Measurements from ENCODE around the gene GALNT16. TPM values are rescaled to one million over a fixed set of nuclear protein-coding genes. Genes with fewer than 3 reads are reported as not detected.

Gene GALNT16
- total RNA-seq, 4 donors from 2014 or later, result 5.8 to 18.4 (median 10.5) TPM

GRCh38 chr14:69262516-69262915 is 2.6 kb downstream of the GALNT16 start:
- WGBS, result 86% methylated on average over 3 of the region's 3 CpGs
- H3K9me3 ChIP-seq, result no peaks in the 10 kb centered on the region
- TF ChIP-seq EP300 (IDR thresholded peaks at IDR 0.05), result no peak
- TF ChIP-seq POLR2A (IDR thresholded peaks at IDR 0.05; ENCODE audit: low read depth), result no peak
- TF ChIP-seq CTCF (IDR thresholded peaks at IDR 0.05), result no peak
- no peak for TF ChIP-seq POLR2AphosphoS5 (IDR thresholded peaks at IDR 0.05)
- peaks cover 42 to 50% (median 44%) of the 10 kb centered on the region in 4 donors for H3K4me1 ChIP-seq
- H3K4me3 ChIP-seq, result no peak overlapping the region
- H3K27me3 ChIP-seq, result peaks cover 0 to 50% (median 0%) of the 10 kb centered on the region in 4 donors
- no peak for DNase-seq (ENCODE audit: extremely low spot score)
- no peaks in the 10 kb centered on the region for H3K36me3 ChIP-seq
- intact Hi-C loops (cut with DNase I), result no loop called here
- H3K27ac ChIP-seq (replicated peaks in 1 of 4), result peak overlapping the region in 3 of 4 donors; percentile 30 to 60 (median 32)

GRCh38 chr14:69263364-69263763 is 3.4 kb downstream of the GALNT16 start:
- TF ChIP-seq POLR2AphosphoS5 (IDR thresholded peaks at IDR 0.05) (peak; percentile 43 to 51), EP300 (IDR thresholded peaks at IDR 0.05) (no peak)
- Histone ChIP-seq H3K36me3 (no peaks in the 10 kb centered on the region), H3K4me1 (peaks cover 42 to 58% (median 51%) of the 10 kb centered on the region in 4 donors), H3K27ac (replicated peaks in 1 of 4) (peak overlapping the region; percentile 6 to 46 (median 35)), H3K9me3 (no peaks in the 10 kb centered on the region), H3K4me3 (no peak overlapping the region), H3K27me3 (peaks cover 0 to 42% (median 0%) of the 10 kb centered on the region in 4 donors)
- intact Hi-C loops (cut with DNase I), result no loop called here
- DNase-seq (ENCODE audit: extremely low spot score), result no peak
- WGBS, result 62% methylated on average over 6 of the region's 6 CpGs

GRCh38 chr14:69263771-69264170 is 3.8 kb downstream of the GALNT16 start:
- intact Hi-C loops (cut with DNase I), result no loop called here
- peaks cover 42 to 61% (median 53%) of the 10 kb centered on the region in 4 donors for H3K4me1 ChIP-seq
- H3K9me3 ChIP-seq, result no peaks in the 10 kb centered on the region
- H3K27ac ChIP-seq (replicated peaks in 1 of 4), result peak overlapping the region; percentile 6 to 46 (median 35)
- TF ChIP-seq CTCF (IDR thresholded peaks at IDR 0.05) (no peak), EP300 (IDR thresholded peaks at IDR 0.05) (no peak), POLR2AphosphoS5 (IDR thresholded peaks at IDR 0.05) (no peak), POLR2A (IDR thresholded peaks at IDR 0.05; ENCODE audit: low read depth) (no peak)
- H3K27me3 ChIP-seq, result peaks cover 0 to 37% (median 0%) of the 10 kb centered on the region in 4 donors
- no peak overlapping the region for H3K4me3 ChIP-seq
- no peak for DNase-seq (ENCODE audit: extremely low spot score)
- 83% methylated on average over 8 of the region's 8 CpGs for WGBS
- no peaks in the 10 kb centered on the region for H3K36me3 ChIP-seq

GRCh38 chr14:69266572-69267345 is 6.8 kb downstream of the GALNT16 start:
- no peak overlapping the region for H3K27ac ChIP-seq (replicated peaks in 1 of 4)
- TF ChIP-seq CTCF (IDR thresholded peaks at IDR 0.05) (no peak), POLR2AphosphoS5 (IDR thresholded peaks at IDR 0.05) (no peak), EP300 (IDR thresholded peaks at IDR 0.05) (no peak)
- 95% methylated on average over 8 of the region's 8 CpGs for WGBS
- no peak overlapping the region for H3K4me3 ChIP-seq
- H3K36me3 ChIP-seq, result no peaks in the 10 kb centered on the region
- no peaks in the 10 kb centered on the region for H3K9me3 ChIP-seq
- no peak for DNase-seq (ENCODE audit: extremely low spot score)
- peaks cover 13 to 49% (median 24%) of the 10 kb centered on the region in 4 donors for H3K4me1 ChIP-seq
- H3K27me3 ChIP-seq, result peaks cover 0 to 8% (median 0%) of the 10 kb centered on the region in 4 donors
- intact Hi-C loops (cut with DNase I), result no loop called here

- WGBS, result 100% methylated on average over 4 of the region's 4 CpGs
- intact Hi-C loops (cut with DNase I), result no loop called here
- Histone ChIP-seq H3K4me1 (peaks cover 6 to 42% (median 18%) of the 10 kb centered on the region in 4 donors), H3K36me3 (no peaks in the 10 kb centered on the region), H3K27ac (replicated peaks in 1 of 4) (no peak overlapping the region), H3K27me3 (peaks cover 0 to under 1% (median 0%) of the 10 kb centered on the region in 4 donors), H3K9me3 (no peaks in the 10 kb centered on the region), H3K4me3 (no peak overlapping the region)
- DNase-seq (ENCODE audit: extremely low spot score), result no peak
- no peak for TF ChIP-seq EP300 (IDR thresholded peaks at IDR 0.05)
Observed at GRCh38 chr14:69267492-69267891, 7.5 kb downstream of the GALNT16 start.

Data from esophagus muscularis mucosa (tissue), 4 donors.